NCI-H128 (cell line): ENCODE results near the gene TMEM38B.
"Not testable (repeated sequence)": the region's sequence is repeated elsewhere in the genome, so short reads cannot be mapped to it uniquely, and the experiment has no call there.

Source experiments
- DNase-seq: peaks from one replicate; lab custom pipeline; 2025; ENCODE audit not compliant: unreplicated experiment; lab: John Stamatoyannopoulos, UW

TMEM38B gene

DNA sequence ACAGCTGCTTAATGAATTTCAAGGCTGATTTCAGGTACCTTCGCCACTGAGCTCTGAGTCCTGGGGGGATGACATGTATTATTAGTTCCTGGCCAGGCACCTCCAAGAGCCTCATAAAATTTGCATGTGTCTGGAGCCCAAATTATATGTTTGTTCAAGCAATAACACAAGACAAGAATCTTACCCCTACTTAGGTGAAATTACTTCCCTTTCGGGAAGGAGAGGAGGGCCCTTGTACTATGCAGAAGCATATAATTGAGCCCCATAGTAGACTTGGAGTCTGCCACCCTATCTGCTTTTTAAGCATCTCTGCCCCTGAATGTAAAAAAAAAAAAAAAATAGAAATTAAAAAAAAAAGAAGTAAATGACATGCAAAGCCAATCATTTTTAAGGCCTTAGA lies 13.0 kb upstream of the TMEM38B start:
- DNase-seq, result no peak

DNA sequence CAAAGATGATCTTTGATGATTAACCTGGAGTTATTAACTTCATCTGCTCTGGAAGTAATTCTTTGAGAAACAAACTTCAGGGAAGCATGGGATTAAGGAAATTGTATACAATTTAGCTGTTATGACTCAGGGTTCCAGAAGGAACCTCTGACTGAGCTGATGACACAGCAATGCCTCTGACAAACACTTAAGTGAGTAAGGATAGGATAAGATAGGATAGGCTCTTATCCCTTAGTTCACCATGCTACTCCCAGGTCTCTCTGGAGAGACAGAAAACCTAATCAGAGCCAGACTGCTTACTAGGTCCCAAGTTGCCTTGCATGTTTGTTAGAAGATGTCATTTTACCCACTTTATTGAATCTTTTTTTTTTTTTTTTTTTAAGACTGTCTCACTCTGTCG lies 12.6 kb upstream of the TMEM38B start:
- DNase-seq, result no peak

GRCh38 chr9:105683688-105684275 lies 10.6 kb upstream of the TMEM38B start:
- DNase-seq, result no peak

GRCh38 chr9:105686936-105687335 lies 7.4 kb upstream of the TMEM38B start:
- DNase-seq, result no peak

- DNase-seq, result no peak
Observed at GRCh38 chr9:105690742-105691141, 3.6 kb upstream of the TMEM38B start.

GRCh38 chr9:105693435-105694189 lies 729 bp upstream of the TMEM38B start:
- DNase-seq, result no peak

GRCh38 chr9:105694848-105695581 lies 674 bp downstream of the TMEM38B start:
- DNase-seq, result no peak

DNA sequence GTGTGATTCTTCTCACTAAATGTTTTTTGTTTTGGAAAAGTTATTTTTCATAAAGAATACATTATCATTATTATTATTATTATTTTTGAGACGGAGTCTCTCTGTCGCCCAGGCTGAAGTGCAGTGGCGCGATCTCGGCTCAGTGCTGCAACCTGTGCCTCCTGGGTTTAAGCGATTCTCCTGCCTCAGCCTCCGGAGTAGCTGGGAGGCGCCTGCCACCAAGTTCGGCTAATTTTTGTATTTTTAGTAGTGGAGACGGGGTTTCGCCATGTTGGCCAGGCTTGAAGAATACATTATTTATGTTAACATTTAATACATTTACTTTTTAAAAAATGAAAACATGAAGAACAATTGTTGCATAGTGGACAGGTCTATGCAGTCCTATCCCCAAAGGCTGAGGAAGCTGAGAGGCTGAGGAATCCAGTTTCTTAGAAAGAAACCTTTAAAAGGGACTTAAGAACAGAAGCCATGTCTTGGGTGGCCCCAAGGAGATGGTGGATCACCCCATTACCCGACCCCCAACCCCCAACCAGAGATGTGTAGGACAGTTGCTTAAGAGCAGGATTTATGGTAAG lies 2.0 kb downstream of the TMEM38B start:
- DNase-seq, result no peak

DNA sequence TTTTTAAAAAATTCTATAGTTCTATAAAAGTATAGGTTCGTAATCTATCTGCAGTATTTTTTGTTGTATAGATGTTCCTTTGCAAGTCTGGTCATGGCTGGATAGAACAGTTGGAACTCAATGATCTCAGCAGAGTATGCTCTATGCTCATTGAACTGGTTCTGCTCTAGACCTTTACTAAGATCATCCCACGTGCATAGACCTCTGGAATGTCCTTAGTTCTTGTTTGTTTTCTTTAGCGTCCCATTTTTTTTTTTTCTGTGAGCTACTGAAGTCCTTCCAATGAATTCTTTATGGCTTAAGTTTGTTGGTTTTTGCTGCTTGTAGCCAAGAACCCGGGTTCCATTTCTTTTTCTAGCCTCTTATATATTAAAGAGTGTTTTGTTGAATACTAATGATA lies 3.5 kb downstream of the TMEM38B start:
- DNase-seq, result no peak

DNA sequence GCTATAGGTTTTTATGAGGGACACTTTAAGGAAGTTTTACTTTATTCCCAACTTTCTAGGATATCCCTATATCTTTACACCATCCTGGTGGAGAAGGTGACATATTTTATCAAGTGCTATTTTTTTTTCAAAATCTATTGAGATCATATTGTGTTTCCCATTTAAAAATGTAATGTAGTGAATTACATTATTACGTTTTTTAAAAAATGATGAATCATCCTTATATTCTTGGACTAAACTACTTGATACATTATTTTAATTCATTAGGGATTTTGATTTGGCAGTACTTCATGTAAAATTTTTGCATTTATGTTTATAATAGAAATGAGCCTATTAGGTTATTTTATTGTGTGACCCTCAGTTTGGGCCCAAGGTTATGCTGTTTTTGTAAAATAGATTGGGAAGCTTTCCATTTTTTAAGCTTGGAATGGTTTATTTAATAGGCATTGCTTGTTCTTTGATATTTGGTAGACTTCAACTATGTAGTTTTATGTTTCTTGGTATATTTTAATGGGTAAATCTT lies 4.1 kb downstream of the TMEM38B start:
- no peak for DNase-seq

GRCh38 chr9:105700668-105701067 lies 6.3 kb downstream of the TMEM38B start:
- no peak for DNase-seq

DNA sequence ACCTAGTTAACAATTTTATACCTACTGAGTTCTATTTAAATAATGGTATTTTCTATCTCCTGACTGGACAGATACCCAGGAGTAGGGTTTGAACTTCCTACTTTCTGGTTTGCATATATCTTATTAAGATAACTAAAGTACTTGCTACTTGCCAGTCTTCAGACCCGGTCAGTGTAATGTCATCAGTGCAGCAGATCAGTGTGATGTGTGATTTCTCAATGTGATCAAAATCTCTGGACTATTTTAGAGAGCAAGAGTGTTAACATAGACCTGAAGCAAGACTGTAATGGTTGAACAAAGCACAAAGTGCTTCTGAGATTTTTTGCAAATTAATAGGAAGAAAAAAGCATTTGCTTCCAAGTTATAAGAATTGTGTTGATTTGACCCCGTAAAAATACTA lies 6.8 kb downstream of the TMEM38B start:
- DNase-seq, result no peak

GRCh38 chr9:105702207-105702606 lies 7.9 kb downstream of the TMEM38B start:
- DNase-seq, result no peak

DNA sequence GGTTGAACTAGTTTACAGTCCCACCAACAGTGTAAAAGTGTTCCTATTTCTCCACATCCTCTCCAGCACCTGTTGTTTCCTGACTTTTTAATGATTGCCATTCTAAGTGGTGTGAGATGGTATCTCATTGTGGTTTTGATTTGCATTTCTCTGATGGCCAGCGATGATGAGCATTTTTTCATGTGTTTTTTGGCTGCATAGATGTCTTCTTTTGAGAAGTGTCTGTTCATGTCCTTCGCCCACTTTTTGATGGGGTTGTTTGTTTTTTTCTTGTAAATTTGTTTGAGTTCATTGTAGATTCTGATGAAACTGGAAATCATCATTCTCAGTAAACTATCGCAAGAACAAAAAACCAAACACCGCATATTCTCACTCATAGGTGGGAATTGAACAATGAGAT lies 9.3 kb downstream of the TMEM38B start:
- not testable (repeated sequence) for DNase-seq

- DNase-seq, result no peak
Observed at GRCh38 chr9:105706156-105706555, 11.8 kb downstream of the TMEM38B start.

GRCh38 chr9:105708405-105708804 lies 14.1 kb downstream of the TMEM38B start:
- no peak for DNase-seq

DNA sequence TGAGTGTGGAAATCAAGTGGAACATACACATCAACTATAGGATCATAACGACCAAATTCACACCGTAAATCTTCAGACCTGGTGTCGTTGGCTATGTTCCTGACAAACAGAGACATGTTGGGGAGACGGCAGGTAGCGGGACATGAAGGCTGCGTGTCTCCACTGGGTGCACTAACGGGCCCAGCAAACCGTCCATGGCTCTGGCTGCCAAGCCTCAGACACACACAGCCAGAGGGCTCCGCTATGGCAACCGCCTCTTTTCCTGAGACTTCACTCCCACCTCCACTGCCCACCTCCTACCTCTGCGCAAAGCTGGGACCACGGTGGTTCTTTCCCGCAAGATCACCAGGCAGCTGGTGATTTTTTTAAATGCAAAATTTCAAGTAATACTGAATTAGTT lies 16.3 kb downstream of the TMEM38B start:
- no peak for DNase-seq

GRCh38 chr9:105711867-105712266 lies 17.5 kb downstream of the TMEM38B start:
- no peak for DNase-seq

- DNase-seq, result no peak
Observed at GRCh38 chr9:105712297-105712696, 18.0 kb downstream of the TMEM38B start.

- no peak for DNase-seq
Observed at GRCh38 chr9:105712773-105713172, 18.4 kb downstream of the TMEM38B start.

- DNase-seq, result no peak
Observed at GRCh38 chr9:105713260-105714019, 19.1 kb downstream of the TMEM38B start.
